MM.1S (cell line): ENCODE measurements around the gene ZFR2.

Source experiments
- DNase-seq: peaks from one replicate; pipeline ENCODE4 v3.0.0-alpha.2; 2015
- H2AFZ ChIP-seq: fragments of 300-600 bp; sonication (generic); 2 replicates; pipeline ENCODE4 v1.6.0; 2016; ENCODE audit warnings: antibody characterized with exemption, low read length
- H3F3A ChIP-seq: fragments of 300-600 bp; sonication (generic); 2 replicates; pipeline ENCODE4 v1.6.1; 2016; ENCODE audit warnings: mild to moderate bottlenecking, antibody characterized with exemption, low read length, moderate library complexity, mixed read lengths; ENCODE audit not compliant: insufficient read depth
- H3K27ac ChIP-seq: fragments of 300-600 bp; sonication (generic); 2 replicates; pipeline ENCODE4 v1.5.1; 2016; ENCODE audit warnings: mild to moderate bottlenecking, low read length
- H3K27me3 ChIP-seq: fragments of 300-600 bp; sonication (generic); replicated peaks from 2 replicates; pipeline ENCODE4 v1.6.0; 2016; ENCODE audit warnings: low read length; ENCODE audit not compliant: insufficient read depth
- H3K36me3 ChIP-seq: fragments of 300-600 bp; sonication (generic); replicated peaks from 2 replicates; pipeline ENCODE4 v1.6.1; 2016; ENCODE audit warnings: mild to moderate bottlenecking, low read length, mixed read lengths; ENCODE audit not compliant: insufficient read depth
- H3K4me1 ChIP-seq: fragments of 300-600 bp; sonication (generic); 2 replicates; pipeline ENCODE4 v1.6.1; 2016; ENCODE audit warnings: low read length, mixed read lengths
- H3K4me2 ChIP-seq: fragments of 300-600 bp; sonication (generic); 2 replicates; pipeline ENCODE4 v1.6.0; 2016; ENCODE audit warnings: low read depth, low read length
- H3K4me3 ChIP-seq: fragments of 300-600 bp; sonication (generic); 2 replicates; pipeline ENCODE4 v1.5.1; 2016; ENCODE audit warnings: low read length, mixed read lengths
- H3K79me2 ChIP-seq: fragments of 300-600 bp; sonication (generic); 2 replicates; pipeline ENCODE4 v1.6.1; 2016; ENCODE audit warnings: mixed run types, low read length, mixed read lengths
- H3K9ac ChIP-seq: fragments of 300-600 bp; sonication (generic); 2 replicates; pipeline ENCODE4 v1.6.1; 2016; ENCODE audit warnings: low read length, mixed read lengths
- H3K9me2 ChIP-seq: fragments of 300-600 bp; sonication (generic); replicated peaks from 2 replicates; pipeline ENCODE4 v1.6.1; 2016; ENCODE audit warnings: mild to moderate bottlenecking, low read length, mixed read lengths; ENCODE audit not compliant: insufficient read depth
- H3K9me3 ChIP-seq: fragments of 300-600 bp; sonication (generic); replicated peaks from 2 replicates; pipeline ENCODE4 v1.6.1; 2016; ENCODE audit warnings: mild to moderate bottlenecking, low read length, mixed read lengths; ENCODE audit not compliant: insufficient read depth
- H4K20me1 ChIP-seq: fragments of 300-600 bp; sonication (generic); 2 replicates; pipeline ENCODE4 v1.6.1; 2016; ENCODE audit warnings: mild to moderate bottlenecking, low read length, moderate library complexity, mixed read lengths; ENCODE audit not compliant: insufficient read depth
- CTCF ChIP-seq: fragments of 300-600 bp; sonication (generic); IDR thresholded peaks from 2 replicates; pipeline ENCODE4 v1.5.1; 2016; ENCODE audit warnings: antibody characterized with exemption, low read length, mixed read lengths
- EZH2 ChIP-seq: fragments of 300-600 bp; sonication (generic); optimal IDR thresholded peaks from 2 replicates; pipeline ENCODE3; 2017; ENCODE audit warnings: low read depth, mild to moderate bottlenecking, antibody characterized with exemption, low read length, mixed read lengths
- EZH2phosphoT487 ChIP-seq: fragments of 300-600 bp; sonication (generic); IDR thresholded peaks from 2 replicates; pipeline ENCODE4 v1.6.1; 2018; ENCODE audit warnings: antibody characterized with exemption, low read length

Gene ZFR2

GRCh38 chr19:3807131-3807480 lies 61.7 kb downstream of the ZFR2 start:
- Histone ChIP-seq H3K9me2 (no peaks in the 10 kb centered on the region), H3K4me3 (no peak overlapping the region), H3K9me3 (no peaks in the 10 kb centered on the region), H3K79me2 (no peaks in the 10 kb centered on the region), H3K36me3 (no peaks in the 10 kb centered on the region), H3K9ac (no peak overlapping the region), H3K4me1 (no peaks in the 10 kb centered on the region), H3K4me2 (no peak overlapping the region), H2AFZ (no peak overlapping the region), H3F3A (no peaks in the 10 kb centered on the region), H4K20me1 (no peaks in the 10 kb centered on the region), H3K27me3 (peaks cover 96% of the 10 kb centered on the region), H3K27ac (no peak overlapping the region)
- TF ChIP-seq EZH2 (no peak), EZH2phosphoT487 (no peak), CTCF (no peak)
- no peak for DNase-seq

- no peaks in the 10 kb centered on the region for H3K79me2 ChIP-seq
- no peak overlapping the region for H2AFZ ChIP-seq
- no peak overlapping the region for H3K9ac ChIP-seq
- peaks cover 96% of the 10 kb centered on the region for H3K27me3 ChIP-seq
- H3K27ac ChIP-seq, result no peak overlapping the region
- no peaks in the 10 kb centered on the region for H4K20me1 ChIP-seq
- no peaks in the 10 kb centered on the region for H3F3A ChIP-seq
- no peak overlapping the region for H3K4me2 ChIP-seq
- H3K9me3 ChIP-seq, result no peaks in the 10 kb centered on the region
- H3K4me3 ChIP-seq, result no peak overlapping the region
- TF ChIP-seq EZH2, result no peak
- TF ChIP-seq CTCF, result no peak
- TF ChIP-seq EZH2phosphoT487, result no peak
- H3K4me1 ChIP-seq, result no peaks in the 10 kb centered on the region
- DNase-seq, result no peak
- no peaks in the 10 kb centered on the region for H3K9me2 ChIP-seq
- no peaks in the 10 kb centered on the region for H3K36me3 ChIP-seq
Observed at GRCh38 chr19:3805859-3806258, 63.0 kb downstream of the ZFR2 start.

- Histone ChIP-seq H3K9me2 (no peaks in the 10 kb centered on the region), H3K27ac (no peak overlapping the region), H3K27me3 (peaks cover 95% of the 10 kb centered on the region), H3K79me2 (no peaks in the 10 kb centered on the region), H3K9ac (no peak overlapping the region), H4K20me1 (no peaks in the 10 kb centered on the region), H3K4me3 (no peak overlapping the region), H3K9me3 (no peaks in the 10 kb centered on the region), H3K4me1 (no peaks in the 10 kb centered on the region), H2AFZ (no peak overlapping the region), H3K4me2 (no peak overlapping the region), H3K36me3 (no peaks in the 10 kb centered on the region), H3F3A (no peaks in the 10 kb centered on the region)
- TF ChIP-seq EZH2phosphoT487, result no peak
- TF ChIP-seq CTCF, result no peak
- TF ChIP-seq EZH2, result no peak
- no peak for DNase-seq
Observed at GRCh38 chr19:3804429-3804828, 64.4 kb downstream of the ZFR2 start.

- TF ChIP-seq CTCF (no peak), EZH2 (no peak), EZH2phosphoT487 (no peak)
- H2AFZ ChIP-seq, result no peak overlapping the region
- H3K9ac ChIP-seq, result no peak overlapping the region
- no peaks in the 10 kb centered on the region for H3K4me1 ChIP-seq
- no peak overlapping the region for H3K27ac ChIP-seq
- H3K9me3 ChIP-seq, result no peaks in the 10 kb centered on the region
- H3K4me2 ChIP-seq, result no peak overlapping the region
- no peaks in the 10 kb centered on the region for H3K9me2 ChIP-seq
- peaks cover 95% of the 10 kb centered on the region for H3K27me3 ChIP-seq
- H3K36me3 ChIP-seq, result no peaks in the 10 kb centered on the region
- no peak for DNase-seq
- no peaks in the 10 kb centered on the region for H3F3A ChIP-seq
- no peak overlapping the region for H3K4me3 ChIP-seq
- H4K20me1 ChIP-seq, result no peaks in the 10 kb centered on the region
- H3K79me2 ChIP-seq, result no peaks in the 10 kb centered on the region
Observed at GRCh38 chr19:3803986-3804385, 64.9 kb downstream of the ZFR2 start.
